Measurements from ENCODE around the gene FLNB.

DNA sequence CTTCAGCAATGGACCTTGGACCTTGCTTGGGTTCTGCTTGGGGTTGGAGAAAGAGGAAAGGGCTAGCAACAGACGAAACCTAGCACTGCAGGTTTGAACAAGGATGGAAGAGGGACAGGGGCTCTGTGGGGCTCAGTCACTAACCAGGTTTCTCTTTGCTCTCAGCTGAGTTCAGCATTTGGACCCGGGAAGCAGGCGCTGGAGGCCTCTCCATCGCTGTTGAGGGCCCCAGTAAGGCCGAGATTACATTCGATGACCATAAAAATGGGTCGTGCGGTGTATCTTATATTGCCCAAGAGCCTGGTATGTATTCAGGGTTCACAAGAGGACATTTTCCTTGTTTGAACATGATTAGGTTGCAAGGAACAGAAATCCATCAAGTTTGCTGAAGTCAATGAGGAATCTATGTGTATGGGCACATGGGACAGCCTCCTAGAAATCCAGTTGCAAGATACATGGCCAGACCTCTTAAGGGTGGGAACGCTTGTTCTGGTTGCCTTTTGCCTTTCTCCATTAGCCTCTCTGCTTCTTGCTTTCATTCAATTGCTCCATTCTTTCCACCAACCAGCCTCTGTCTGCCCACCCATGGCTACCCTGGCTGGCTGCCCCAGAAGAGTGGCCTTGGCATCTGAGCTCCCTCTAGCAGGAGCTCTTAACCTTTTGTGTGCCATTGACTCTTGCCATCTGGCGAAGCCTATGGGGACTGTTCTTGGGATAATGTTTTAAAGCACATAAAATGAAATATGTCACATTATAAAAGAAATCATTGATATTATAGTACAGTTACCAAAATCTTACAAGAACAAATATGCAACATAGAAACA, 146.6 kb downstream of the FLNB start:
- TF ChIP-seq, protein P1, sequence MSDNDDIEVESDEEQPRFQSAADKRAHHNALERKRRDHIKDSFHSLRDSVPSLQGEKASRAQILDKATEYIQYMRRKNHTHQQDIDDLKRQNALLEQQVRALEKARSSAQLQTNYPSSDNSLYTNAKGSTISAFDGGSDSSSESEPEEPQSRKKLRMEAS (CRISPR knock-in tag; IDR thresholded peaks at IDR 0.05) = no peak
- TF ChIP-seq JUN (CRISPR knock-in tag; IDR thresholded peaks at IDR 0.05) (no peak), MXD4 (CRISPR knock-in tag; IDR thresholded peaks at IDR 0.05; ENCODE audit: borderline replicate concordance) (no peak), FOXK1 (CRISPR knock-in tag; IDR thresholded peaks at IDR 0.05) (no peak), ZNF138 (CRISPR knock-in tag; conservative IDR thresholded peaks at IDR 0.05) (no peak)
- TF ChIP-seq, protein P2, sequence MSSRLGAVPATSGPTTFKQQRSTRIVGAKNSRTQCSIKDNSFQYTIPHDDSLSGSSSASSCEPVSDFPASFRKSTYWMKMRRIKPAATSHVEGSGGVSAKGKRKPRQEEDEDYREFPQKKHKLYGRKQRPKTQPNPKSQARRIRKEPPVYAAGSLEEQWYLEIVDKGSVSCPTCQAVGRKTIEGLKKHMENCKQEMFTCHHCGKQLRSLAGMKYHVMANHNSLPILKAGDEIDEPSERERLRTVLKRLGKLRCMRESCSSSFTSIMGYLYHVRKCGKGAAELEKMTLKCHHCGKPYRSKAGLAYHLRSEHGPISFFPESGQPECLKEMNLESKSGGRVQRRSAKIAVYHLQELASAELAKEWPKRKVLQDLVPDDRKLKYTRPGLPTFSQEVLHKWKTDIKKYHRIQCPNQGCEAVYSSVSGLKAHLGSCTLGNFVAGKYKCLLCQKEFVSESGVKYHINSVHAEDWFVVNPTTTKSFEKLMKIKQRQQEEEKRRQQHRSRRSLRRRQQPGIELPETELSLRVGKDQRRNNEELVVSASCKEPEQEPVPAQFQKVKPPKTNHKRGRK (CRISPR knock-in tag; IDR thresholded peaks at IDR 0.05; ENCODE audit: borderline replicate concordance) = no peak
- TF ChIP-seq, protein P3, sequence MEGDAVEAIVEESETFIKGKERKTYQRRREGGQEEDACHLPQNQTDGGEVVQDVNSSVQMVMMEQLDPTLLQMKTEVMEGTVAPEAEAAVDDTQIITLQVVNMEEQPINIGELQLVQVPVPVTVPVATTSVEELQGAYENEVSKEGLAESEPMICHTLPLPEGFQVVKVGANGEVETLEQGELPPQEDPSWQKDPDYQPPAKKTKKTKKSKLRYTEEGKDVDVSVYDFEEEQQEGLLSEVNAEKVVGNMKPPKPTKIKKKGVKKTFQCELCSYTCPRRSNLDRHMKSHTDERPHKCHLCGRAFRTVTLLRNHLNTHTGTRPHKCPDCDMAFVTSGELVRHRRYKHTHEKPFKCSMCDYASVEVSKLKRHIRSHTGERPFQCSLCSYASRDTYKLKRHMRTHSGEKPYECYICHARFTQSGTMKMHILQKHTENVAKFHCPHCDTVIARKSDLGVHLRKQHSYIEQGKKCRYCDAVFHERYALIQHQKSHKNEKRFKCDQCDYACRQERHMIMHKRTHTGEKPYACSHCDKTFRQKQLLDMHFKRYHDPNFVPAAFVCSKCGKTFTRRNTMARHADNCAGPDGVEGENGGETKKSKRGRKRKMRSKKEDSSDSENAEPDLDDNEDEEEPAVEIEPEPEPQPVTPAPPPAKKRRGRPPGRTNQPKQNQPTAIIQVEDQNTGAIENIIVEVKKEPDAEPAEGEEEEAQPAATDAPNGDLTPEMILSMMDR (IDR thresholded peaks at IDR 0.05) = no peak
- TF ChIP-seq, protein P4, sequence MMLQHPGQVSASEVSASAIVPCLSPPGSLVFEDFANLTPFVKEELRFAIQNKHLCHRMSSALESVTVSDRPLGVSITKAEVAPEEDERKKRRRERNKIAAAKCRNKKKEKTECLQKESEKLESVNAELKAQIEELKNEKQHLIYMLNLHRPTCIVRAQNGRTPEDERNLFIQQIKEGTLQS (CRISPR knock-in tag; conservative IDR thresholded peaks at IDR 0.05) = no peak
- TF ChIP-seq, protein P5, sequence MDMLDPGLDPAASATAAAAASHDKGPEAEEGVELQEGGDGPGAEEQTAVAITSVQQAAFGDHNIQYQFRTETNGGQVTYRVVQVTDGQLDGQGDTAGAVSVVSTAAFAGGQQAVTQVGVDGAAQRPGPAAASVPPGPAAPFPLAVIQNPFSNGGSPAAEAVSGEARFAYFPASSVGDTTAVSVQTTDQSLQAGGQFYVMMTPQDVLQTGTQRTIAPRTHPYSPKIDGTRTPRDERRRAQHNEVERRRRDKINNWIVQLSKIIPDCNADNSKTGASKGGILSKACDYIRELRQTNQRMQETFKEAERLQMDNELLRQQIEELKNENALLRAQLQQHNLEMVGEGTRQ (CRISPR knock-in tag; IDR thresholded peaks at IDR 0.05) = no peak
